ENCODE measurements around the gene ARHGEF40. TPM values are rescaled to one million over a fixed set of nuclear protein-coding genes. Genes with fewer than 3 reads are reported as not detected.

Gene ARHGEF40
- total RNA-seq, 1 donor from 2014 or later = 39.2 TPM

DNA sequence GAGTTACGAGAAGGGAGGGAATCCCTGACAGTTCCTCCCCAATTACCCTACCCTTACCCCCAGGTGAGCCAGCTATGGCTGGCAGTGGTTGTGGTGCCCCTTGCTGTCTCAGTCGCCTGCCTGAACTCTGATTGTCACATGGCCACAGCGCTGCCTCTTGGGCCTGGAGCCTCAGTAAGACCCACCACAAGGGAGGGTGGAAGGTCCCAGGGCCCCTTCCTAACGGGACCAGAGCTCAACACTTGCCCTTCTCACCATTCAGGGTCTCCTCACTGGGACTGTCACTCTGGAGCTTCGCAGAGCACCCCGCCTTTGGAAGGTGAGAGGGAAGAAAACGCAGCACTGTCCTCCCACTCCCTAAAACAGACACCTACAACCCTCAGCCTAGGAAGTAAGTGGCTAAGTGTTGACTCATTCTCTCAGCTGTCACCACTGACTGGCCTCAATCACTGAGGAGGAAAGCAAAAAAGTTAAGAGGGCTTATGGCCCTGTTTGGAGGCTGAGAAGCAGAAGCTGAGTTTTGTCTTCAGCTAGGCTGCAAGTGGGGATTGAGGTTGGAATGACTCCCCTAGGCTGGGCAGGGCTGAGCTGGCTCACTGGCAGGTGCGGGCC lies 31.8 kb downstream of the ARHGEF40 start:
- no peak for TF ChIP-seq CTCF (IDR thresholded peaks at IDR 0.05)
- intact Hi-C loops (cut with DNase I) = loop anchor here (10.0 kb wide), 1 partner anchor 777 kb away; no protein-coding TSS in a partner anchor
- Histone ChIP-seq H3K4me3 (no peak overlapping the region), H3K9me3 (no peaks in the 10 kb centered on the region), H3K4me1 (peaks cover 46% of the 10 kb centered on the region), H3K27me3 (no peaks in the 10 kb centered on the region), H3K36me3 (no peaks in the 10 kb centered on the region), H3K27ac (no peak overlapping the region)
- DNase-seq (no peak), ATAC-seq (no peak)

DNA sequence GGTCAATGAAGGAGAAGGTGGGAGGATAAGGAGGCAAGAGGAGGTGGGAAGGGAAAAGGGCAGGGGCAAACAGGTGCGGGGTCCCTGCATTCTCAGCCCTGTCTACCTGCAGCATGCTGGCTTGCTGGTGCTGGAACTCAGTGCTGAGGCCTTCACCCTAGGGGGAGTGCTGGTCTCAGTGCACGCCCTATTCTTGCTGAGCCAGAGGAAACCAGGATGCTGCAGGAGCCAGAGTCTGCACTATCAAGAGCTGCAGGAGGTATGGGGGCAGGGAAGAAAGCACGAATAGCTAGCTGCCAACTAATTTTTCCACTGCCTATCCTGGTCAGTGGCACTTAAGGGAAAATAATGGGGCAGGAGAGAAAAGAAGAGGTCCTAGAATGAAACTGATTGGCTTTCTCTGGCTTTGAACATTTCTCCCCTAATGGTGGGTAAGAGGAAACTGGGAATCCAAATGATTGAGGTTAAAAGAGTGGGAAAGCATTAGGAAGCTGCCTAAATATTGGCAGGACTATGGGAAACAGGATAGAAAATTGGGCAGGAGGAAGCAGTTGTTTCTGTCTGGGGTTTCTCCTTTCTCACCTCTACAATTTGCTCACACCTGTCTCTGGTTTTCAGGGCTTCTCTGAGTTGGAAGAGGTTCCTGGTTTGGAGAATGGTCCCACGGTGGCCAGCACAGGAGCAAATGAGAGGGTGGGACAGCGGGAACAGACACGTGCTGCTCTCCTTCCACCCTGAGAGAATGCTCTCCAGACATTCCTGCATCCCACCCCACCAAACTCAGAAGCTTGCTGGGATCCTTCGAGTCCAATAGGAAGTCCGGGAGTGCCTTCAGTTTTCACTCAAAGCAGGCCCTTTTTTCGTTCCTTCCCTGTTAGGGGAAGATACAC lies 32.7 kb downstream of the ARHGEF40 start:
- H3K27me3 ChIP-seq = no peaks in the 10 kb centered on the region
- no peaks in the 10 kb centered on the region for H3K9me3 ChIP-seq
- peaks cover 44% of the 10 kb centered on the region for H3K4me1 ChIP-seq
- H3K4me3 ChIP-seq = peak overlapping the region; percentile 81
- ATAC-seq = no peak
- no peaks in the 10 kb centered on the region for H3K36me3 ChIP-seq
- intact Hi-C loops (cut with DNase I) = loop anchor here (10.0 kb wide), 1 partner anchor 778 kb away; no protein-coding TSS in a partner anchor
- no peak for TF ChIP-seq CTCF (IDR thresholded peaks at IDR 0.05)
- DNase-seq = no peak
- peak overlapping the region; percentile 99 for H3K27ac ChIP-seq

GRCh38 chr14:21103411-21103709 lies 33.3 kb downstream of the ARHGEF40 start:
- no peaks in the 10 kb centered on the region for H3K27me3 ChIP-seq
- TF ChIP-seq CTCF (IDR thresholded peaks at IDR 0.05) = no peak
- intact Hi-C loops (cut with DNase I) = loop anchor here (10.0 kb wide), 1 partner anchor 779 kb away; no protein-coding TSS in a partner anchor
- H3K4me1 ChIP-seq = peaks cover 44% of the 10 kb centered on the region
- DNase-seq = no peak
- H3K36me3 ChIP-seq = no peaks in the 10 kb centered on the region
- ATAC-seq = no peak
- peak overlapping the region; percentile 99 for H3K27ac ChIP-seq
- no peaks in the 10 kb centered on the region for H3K9me3 ChIP-seq
- H3K4me3 ChIP-seq = peak overlapping the region; percentile 81

DNA sequence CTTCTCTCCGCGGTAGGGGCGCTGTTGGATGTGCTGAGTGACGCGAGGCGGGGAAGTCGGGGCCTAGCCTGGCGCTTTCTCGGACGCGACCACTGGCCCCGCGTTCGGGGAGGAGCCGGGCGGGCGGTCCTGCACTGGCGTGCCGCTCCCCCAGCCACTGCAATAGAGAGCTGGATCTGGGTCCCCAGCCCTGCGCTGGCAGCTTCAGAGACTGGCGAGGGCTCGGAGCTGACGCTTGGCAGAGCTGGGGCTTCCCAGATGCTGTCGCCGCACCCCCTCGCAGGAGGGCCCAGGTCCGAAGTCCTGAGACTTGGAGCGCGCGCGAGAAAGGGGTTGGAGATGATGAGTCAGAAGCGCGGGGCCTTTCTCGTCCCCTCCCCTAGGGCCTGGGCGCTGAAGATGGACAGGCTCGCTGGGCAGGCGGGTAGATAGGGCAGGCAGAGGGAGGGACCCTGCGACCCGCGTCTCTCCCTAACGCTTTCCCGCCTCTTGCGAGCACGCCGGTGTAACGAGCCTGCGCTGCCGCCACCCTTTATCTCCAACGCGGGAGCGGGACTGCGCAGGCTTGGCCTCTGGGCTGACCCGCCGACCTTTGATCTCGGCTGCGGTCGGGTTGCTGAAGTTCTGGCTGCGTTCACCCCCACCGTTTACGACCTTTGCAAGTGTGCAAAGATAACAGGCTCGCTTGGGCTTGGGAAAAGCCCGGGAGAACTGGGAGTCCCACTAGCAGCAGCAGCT lies 33.8 kb downstream of the ARHGEF40 start:
- no peaks in the 10 kb centered on the region for H3K27me3 ChIP-seq
- peak; percentile 94 for ATAC-seq
- intact Hi-C loops (cut with DNase I) = loop anchor here (10.0 kb wide), 1 partner anchor 779 kb away; no protein-coding TSS in a partner anchor

More for the DNA sequence above, 33.8 kb downstream of the ARHGEF40 start:
- Histone ChIP-seq H3K27ac (peak overlapping the region; percentile 99), H3K4me3 (peak overlapping the region; percentile 81), H3K36me3 (no peaks in the 10 kb centered on the region), H3K4me1 (peaks cover 44% of the 10 kb centered on the region), H3K9me3 (no peaks in the 10 kb centered on the region)
- peak; percentile 97 for DNase-seq
- peak; percentile 78 for TF ChIP-seq CTCF (IDR thresholded peaks at IDR 0.05)

Data from upper lobe of right lung (tissue), 1 donor.